K562 (cell line): ENCODE measurements around the gene BCAR1. TPM values are rescaled to one million over a fixed set of nuclear protein-coding genes. Genes with fewer than 3 reads are reported as not detected.

Source experiments
- CHD1 ChIP-seq: fragments of 200-600 bp; sonication (generic); IDR thresholded peaks from one replicate; pipeline ENCODE4 v1.6.1; 2012; ENCODE audit warnings: mild to moderate bottlenecking, moderate library complexity, low read length, inconsistent platforms
- CREB1 ChIP-seq, 2 experiments: sonication (generic) in 1 of 2; formaldehyde crosslinking in 1 of 2; IDR thresholded peaks; 2 replicates each; pipeline versions ENCODE4 v1.6.1 to v1.8.0; 2012 to 2022; ENCODE audit warnings: inconsistent platforms in 1 of 2, mild to moderate bottlenecking in 1 of 2, missing genetic modification reagents in 1 of 2, moderate library complexity in 1 of 2
- DNMT1 ChIP-seq: fragments of 450-650 bp; IDR thresholded peaks from 2 replicates; pipeline ENCODE4 v1.6.1; 2016; ENCODE audit warnings: antibody characterized with exemption, mild to moderate bottlenecking
- EP300 ChIP-seq: IDR thresholded peaks from 2 replicates; pipeline ENCODE4 v1.6.1; 2012; ENCODE audit warnings: low read length, improper control_type of control experiment
- FOSL1 ChIP-seq: fragments of 200-800 bp; sonication (Bioruptor generic); conservative IDR thresholded peaks from 2 replicates; pipeline ENCODE4 v1.6.1; 2016; ENCODE audit warnings: missing genetic modification characterization, missing compliant biosample characterization
- KDM1A ChIP-seq, 2 experiments: fragments of 450-650 bp; IDR thresholded peaks; 2 replicates each; pipeline ENCODE4 v1.6.1; 2016; ENCODE audit warnings: mild to moderate bottlenecking in 2 of 2
- KDM2B ChIP-seq: fragments of 250-450 bp; sonication (Bioruptor Pico); IDR thresholded peaks from 2 replicates; pipeline ENCODE4 v1.8.0; 2021; ENCODE audit warnings: mild to moderate bottlenecking, moderate library complexity
- MEF2D ChIP-seq: conservative IDR thresholded peaks from 2 replicates; pipeline ENCODE4 v1.6.1; 2016; ENCODE audit warnings: low read depth, missing genetic modification characterization, missing compliant biosample characterization
- RHOXF2B ChIP-seq: fragments of 250-450 bp; sonication (Bioruptor Pico); conservative IDR thresholded peaks from 2 replicates; pipeline ENCODE4 v1.5.1; 2021
- SREBF2 ChIP-seq: sonication (generic); formaldehyde crosslinking; IDR thresholded peaks from 2 replicates; pipeline ENCODE4 v1.4.0; 2020; ENCODE audit warnings: mild to moderate bottlenecking, missing genetic modification reagents
- TAF9B ChIP-seq: fragments of 450-650 bp; IDR thresholded peaks from 2 replicates; pipeline ENCODE4 v1.6.1; 2018; ENCODE audit warnings: mild to moderate bottlenecking; ENCODE audit not compliant: partially characterized antibody
- ZNF586 ChIP-seq: fragments of 450-650 bp; formaldehyde crosslinking; conservative IDR thresholded peaks from 2 replicates; pipeline ENCODE4 v1.4.0; 2020; ENCODE audit warnings: mild to moderate bottlenecking, moderate library complexity
- ZNF79 ChIP-seq: fragments of 250-450 bp; sonication (Bioruptor Pico); IDR thresholded peaks from 2 replicates; pipeline ENCODE4 v1.4.0; 2020; ENCODE audit warnings: low read depth, mild to moderate bottlenecking, moderate library complexity
- polyA plus RNA-seq, 8 experiments: library from polyadenylated mRNA; depleted of rRNA in 4 of 8; stranded (reverse) in 5 of 8; unstranded in 3 of 8; fragments of >200 nt; fragmentation: Nextera tagmentation in 2 of 8; fragmentation: Illumina TruSeq in 1 of 8; extraction: Ambion mirVana in 2 of 8; extraction: Trizol in 1 of 8; gene quantifications; 2 replicates each; pipeline versions ENCODE4 v1.2.1 to v1.2.3, GENCODE V29; 2011 to 2014; ENCODE audit warnings: inconsistent platforms in 1 of 8, missing spikeins in 1 of 8
- total RNA-seq, 7 experiments: library from RNA; depleted of rRNA in 6 of 7; stranded (reverse); fragments of >200 nt in 6 of 7; fragmentation: Illumina TruSeq in 2 of 7; extraction: Trizol in 2 of 7; gene quantifications; 2 replicates each; pipeline versions ENCODE4 v1.2.1 to v1.2.3, GENCODE V29; 2011 to 2021; ENCODE audit warnings: low replicate concordance in 1 of 7
- TF ChIP-seq, protein P1 (sequence below), 2 experiments: IDR thresholded peaks; 2 replicates each; pipeline ENCODE4 v1.6.1; 2011; ENCODE audit warnings: borderline replicate concordance in 1 of 2, control low read depth in 1 of 2, low read depth in 1 of 2, low read length in 1 of 2, mild to moderate bottlenecking in 1 of 2, mixed read lengths in 1 of 2, moderate library complexity in 1 of 2; ENCODE audit not compliant: insufficient read depth in 1 of 2, insufficient read length in 1 of 2, poor library complexity in 1 of 2, severe bottlenecking in 1 of 2; ENCODE audit errors: extremely low read depth in 1 of 2
- TF ChIP-seq, protein P2 (sequence below), 2 experiments: fragments of 450-650 bp in 1 of 2; sonication (generic) in 1 of 2; formaldehyde crosslinking in 1 of 2; IDR thresholded peaks in 1 of 2; conservative IDR thresholded peaks in 1 of 2; 2 replicates each; pipeline versions ENCODE4 v1.6.1 to v1.8.1; 2016 to 2023; ENCODE audit warnings: mild to moderate bottlenecking in 2 of 2, moderate library complexity in 2 of 2, inconsistent platforms in 1 of 2, missing genetic modification reagents in 1 of 2
- TF ChIP-seq, protein P3 (sequence below): fragments of 250-450 bp; sonication (Bioruptor Pico); IDR thresholded peaks from 2 replicates; pipeline ENCODE4 v1.5.0; 2020; ENCODE audit warnings: mild to moderate bottlenecking, borderline replicate concordance

BCAR1 gene
- total and polyA plus RNA-seq, 9 of the 15 experiments (the other 6 are each of a cell fraction or from before 2014, with no cell fraction given), result 0.10 to 26.3 (median 3.6) TPM

DNA sequence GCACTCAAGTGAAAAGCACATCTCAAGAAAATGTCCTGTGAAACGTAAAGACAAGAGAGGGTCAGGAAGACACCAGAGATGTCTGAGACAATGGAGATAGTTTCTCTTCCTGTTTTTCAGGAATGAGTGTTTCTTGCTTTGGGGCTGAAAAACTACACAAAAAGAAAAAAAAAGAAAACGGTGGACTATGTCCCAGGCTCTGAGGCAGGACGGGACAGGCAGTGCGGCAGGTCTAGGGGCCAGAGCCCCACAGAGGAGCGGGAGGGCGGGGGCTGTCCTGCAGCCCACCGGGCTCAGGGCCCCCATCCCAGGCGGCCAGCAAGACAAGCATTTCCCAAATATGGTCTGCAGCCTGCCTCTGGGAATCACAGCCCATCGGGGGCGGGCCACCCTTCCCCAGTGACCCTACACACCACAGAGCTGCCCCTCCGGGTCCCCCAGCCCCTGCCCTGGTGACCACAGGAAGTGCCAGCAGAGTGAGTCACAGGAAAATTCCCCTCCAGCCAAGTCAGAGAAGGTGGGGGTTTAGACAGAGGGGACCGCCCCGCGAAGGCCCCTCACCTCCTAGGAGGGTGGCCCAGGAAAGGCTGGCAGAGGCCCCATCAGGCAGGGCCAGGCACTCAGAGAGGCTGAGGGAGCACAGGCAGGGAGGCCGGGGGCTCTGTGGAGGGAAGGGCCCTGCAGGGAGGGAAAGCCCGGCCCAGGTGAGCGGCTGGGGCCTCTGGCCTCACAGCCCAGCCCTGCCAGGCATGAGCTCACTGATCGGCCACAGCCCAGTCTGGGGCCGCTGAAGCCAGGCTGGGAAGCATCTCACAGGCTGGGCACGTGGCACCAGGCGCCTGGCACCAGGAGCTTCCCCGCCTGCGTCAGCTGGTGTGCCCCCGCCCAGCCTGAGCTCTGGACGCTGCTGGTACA is 6.3 kb downstream of the BCAR1 start (continued):
- TF ChIP-seq MEF2D (tag) (no peak), DNMT1 (no peak), RHOXF2B (CRISPR knock-in tag) (no peak), ZNF586 (no peak), CREB1 (IDR thresholded peaks at IDR 0.05) (no peak), CREB1 (CRISPR knock-in tag; IDR thresholded peaks at IDR 0.05) (no peak), TAF9B (no peak), KDM1A (IDR thresholded peaks at IDR 0.05) (peak in 1 of 2 experiments; percentile 71; a peak in 2 of 4 replicates), SREBF2 (no peak), KDM2B (CRISPR knock-in tag) (no peak), CHD1 (no peak), FOSL1 (tag) (peak; percentile 67), EP300 (no peak; the same call in 1 of the 2 replicates), ZNF79 (CRISPR knock-in tag) (no peak)
- TF ChIP-seq, protein P1, sequence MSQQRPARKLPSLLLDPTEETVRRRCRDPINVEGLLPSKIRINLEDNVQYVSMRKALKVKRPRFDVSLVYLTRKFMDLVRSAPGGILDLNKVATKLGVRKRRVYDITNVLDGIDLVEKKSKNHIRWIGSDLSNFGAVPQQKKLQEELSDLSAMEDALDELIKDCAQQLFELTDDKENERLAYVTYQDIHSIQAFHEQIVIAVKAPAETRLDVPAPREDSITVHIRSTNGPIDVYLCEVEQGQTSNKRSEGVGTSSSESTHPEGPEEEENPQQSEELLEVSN (IDR thresholded peaks at IDR 0.05; ENCODE audit: borderline replicate concordance in 1 of 2, extremely low read depth in 1 of 2, insufficient read depth in 1 of 2, insufficient read length in 1 of 2, low read depth in 1 of 2, low read length in 1 of 2, poor library complexity in 1 of 2, severe bottlenecking in 1 of 2), result peak in 1 of 2 experiments; percentile 13
- TF ChIP-seq, protein P2, sequence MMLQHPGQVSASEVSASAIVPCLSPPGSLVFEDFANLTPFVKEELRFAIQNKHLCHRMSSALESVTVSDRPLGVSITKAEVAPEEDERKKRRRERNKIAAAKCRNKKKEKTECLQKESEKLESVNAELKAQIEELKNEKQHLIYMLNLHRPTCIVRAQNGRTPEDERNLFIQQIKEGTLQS (IDR thresholded peaks at IDR 0.05), result peak; percentile 41; the same call in 1 of the 2 replicates
- TF ChIP-seq, protein P2 (CRISPR knock-in tag; conservative IDR thresholded peaks at IDR 0.05), result no peak
- TF ChIP-seq, protein P3, sequence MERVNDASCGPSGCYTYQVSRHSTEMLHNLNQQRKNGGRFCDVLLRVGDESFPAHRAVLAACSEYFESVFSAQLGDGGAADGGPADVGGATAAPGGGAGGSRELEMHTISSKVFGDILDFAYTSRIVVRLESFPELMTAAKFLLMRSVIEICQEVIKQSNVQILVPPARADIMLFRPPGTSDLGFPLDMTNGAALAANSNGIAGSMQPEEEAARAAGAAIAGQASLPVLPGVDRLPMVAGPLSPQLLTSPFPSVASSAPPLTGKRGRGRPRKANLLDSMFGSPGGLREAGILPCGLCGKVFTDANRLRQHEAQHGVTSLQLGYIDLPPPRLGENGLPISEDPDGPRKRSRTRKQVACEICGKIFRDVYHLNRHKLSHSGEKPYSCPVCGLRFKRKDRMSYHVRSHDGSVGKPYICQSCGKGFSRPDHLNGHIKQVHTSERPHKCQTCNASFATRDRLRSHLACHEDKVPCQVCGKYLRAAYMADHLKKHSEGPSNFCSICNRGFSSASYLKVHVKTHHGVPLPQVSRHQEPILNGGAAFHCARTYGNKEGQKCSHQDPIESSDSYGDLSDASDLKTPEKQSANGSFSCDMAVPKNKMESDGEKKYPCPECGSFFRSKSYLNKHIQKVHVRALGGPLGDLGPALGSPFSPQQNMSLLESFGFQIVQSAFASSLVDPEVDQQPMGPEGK (CRISPR knock-in tag), result no peak
